Measurements from ENCODE around the gene CDC34.

The CDC34 gene

DNA sequence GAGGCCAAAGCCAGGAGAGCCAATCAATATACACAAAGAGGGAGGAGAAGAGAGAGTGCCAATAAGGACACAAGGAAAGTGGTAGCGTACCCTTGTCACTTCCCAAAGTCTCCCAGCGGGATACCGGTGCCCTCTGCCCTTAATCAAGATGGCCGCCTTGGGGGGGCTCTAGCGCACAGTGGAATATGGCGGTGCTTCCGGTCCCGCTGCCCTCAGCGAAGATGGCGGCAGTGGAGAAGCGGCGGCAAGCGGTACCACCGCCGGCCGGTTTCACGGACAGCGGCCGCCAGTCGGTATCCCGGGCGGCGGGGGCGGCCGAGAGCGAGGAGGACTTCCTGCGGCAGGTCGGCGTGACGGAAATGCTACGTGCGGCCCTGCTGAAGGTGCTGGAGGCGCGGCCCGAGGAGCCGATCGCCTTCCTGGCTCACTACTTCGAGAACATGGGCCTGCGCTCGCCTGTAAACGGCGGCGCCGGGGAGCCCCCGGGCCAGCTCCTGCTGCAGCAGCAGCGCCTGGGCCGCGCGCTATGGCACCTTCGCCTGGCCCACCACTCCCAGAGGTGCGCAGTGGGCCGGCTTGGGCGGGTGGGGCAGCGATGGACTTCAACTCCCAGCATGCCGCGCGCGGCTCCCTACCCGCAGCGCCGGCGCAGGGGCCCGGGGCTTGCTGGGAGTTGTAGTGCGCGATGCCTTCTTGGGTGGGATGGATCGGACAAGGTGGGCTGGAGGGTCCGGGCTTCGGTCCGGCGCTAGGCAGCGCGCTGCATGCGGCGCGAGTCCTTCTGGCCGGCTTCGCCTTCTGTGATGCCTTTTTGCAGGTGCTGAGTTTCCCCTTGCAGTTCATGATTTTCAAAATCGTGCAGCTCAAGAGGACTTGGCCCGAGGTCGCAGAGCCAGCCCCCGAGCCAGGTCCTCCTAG lies 24.0 kb upstream of the CDC34 start, which contains the start of gene TPGS1:
TPGS1 (plus strand) TSS at position 212 of the 918 bp plus-strand sequence; CDS start at position 222, 10 bp downstream.
- TF ChIP-seq, protein P1, sequence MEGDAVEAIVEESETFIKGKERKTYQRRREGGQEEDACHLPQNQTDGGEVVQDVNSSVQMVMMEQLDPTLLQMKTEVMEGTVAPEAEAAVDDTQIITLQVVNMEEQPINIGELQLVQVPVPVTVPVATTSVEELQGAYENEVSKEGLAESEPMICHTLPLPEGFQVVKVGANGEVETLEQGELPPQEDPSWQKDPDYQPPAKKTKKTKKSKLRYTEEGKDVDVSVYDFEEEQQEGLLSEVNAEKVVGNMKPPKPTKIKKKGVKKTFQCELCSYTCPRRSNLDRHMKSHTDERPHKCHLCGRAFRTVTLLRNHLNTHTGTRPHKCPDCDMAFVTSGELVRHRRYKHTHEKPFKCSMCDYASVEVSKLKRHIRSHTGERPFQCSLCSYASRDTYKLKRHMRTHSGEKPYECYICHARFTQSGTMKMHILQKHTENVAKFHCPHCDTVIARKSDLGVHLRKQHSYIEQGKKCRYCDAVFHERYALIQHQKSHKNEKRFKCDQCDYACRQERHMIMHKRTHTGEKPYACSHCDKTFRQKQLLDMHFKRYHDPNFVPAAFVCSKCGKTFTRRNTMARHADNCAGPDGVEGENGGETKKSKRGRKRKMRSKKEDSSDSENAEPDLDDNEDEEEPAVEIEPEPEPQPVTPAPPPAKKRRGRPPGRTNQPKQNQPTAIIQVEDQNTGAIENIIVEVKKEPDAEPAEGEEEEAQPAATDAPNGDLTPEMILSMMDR (IDR thresholded peaks at IDR 0.05; ENCODE audit: insufficient read depth, low read depth, low read length, missing control alignments): no peak
- DNase-seq (ENCODE audit: low read depth): peak; percentile 89
- peak within 1 kb of the TSS; percentile 68 for H3K4me3 ChIP-seq (ENCODE audit: low read depth, low read length)

DNA sequence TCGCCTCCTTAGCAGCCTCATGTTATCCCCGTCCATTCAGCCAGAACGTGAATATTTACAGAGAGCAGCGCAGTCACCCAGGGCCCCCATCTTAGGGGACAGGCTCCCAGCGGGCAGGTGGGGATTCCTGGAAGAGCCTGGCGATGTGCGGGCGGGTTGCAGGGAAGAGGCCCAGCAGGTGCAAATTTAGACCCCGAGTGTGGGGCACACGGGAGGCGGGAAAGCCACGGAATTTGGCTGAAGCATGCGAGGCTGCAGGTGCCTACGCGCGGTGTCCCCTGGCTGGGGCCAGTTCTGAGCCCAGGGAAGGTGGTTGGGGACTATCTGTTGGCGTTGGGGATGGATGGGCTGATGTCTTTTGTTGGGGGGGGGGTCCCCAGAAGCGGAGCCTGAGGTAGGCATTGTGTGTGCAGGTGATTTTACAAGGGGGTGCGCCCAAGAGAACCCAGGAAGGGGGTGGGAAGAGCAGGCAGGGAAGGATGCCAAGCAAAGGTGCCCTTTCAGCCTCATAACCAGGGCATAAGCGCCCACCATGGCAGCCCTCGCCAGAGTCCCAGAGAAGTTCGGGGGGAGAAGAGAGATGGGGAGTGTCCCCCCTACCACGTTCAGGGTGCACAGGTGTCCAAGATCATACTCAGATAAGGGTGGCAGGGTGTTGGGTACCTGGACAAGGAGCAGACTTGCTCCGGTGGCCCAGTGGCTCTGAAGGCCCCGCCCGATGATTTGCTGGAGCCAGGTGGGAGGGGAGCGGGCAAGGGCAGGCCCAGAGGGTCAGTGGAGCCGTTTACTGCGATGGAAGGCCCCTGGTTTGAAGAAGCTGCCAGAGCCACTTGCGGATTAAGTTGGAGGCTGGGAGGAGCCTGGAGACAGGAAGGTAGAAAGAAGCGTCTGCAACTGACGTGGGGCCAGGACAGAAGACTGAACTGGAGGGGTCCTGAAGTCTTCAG lies 23.1 kb upstream of the CDC34 start:
- TF ChIP-seq, protein P1 (IDR thresholded peaks at IDR 0.05; ENCODE audit: insufficient read depth, low read depth, low read length, missing control alignments): no peak
- peak overlapping the region; percentile 68 for H3K4me3 ChIP-seq (ENCODE audit: low read depth, low read length)
- no peak for DNase-seq (ENCODE audit: low read depth)

DNA sequence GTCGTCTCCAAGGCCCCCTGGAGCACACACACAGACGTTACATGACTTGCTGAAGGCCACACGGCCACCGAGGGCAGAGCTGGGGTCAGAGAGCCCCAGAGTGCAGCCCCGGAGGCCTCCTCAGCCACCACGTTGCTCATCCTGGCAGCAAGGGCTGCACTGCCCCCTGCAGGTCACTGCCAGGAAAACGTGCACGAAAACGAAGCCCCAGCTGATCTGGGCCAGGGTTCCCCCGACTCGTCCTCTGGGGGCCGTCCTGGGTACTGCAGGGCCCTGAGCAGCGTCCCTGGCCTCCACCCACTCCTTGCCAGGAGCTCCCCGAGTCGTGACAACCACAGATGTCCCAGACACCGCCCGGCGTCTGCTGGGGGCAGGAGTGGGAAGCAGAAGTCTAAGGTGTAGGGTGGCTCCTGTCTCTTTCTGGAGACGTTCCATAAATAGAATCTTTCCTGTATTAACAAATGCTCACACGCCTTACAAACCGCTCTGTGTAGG lies 20.9 kb upstream of the CDC34 start:
- H3K4me3 ChIP-seq (ENCODE audit: low read depth, low read length): no peak overlapping the region

DNA sequence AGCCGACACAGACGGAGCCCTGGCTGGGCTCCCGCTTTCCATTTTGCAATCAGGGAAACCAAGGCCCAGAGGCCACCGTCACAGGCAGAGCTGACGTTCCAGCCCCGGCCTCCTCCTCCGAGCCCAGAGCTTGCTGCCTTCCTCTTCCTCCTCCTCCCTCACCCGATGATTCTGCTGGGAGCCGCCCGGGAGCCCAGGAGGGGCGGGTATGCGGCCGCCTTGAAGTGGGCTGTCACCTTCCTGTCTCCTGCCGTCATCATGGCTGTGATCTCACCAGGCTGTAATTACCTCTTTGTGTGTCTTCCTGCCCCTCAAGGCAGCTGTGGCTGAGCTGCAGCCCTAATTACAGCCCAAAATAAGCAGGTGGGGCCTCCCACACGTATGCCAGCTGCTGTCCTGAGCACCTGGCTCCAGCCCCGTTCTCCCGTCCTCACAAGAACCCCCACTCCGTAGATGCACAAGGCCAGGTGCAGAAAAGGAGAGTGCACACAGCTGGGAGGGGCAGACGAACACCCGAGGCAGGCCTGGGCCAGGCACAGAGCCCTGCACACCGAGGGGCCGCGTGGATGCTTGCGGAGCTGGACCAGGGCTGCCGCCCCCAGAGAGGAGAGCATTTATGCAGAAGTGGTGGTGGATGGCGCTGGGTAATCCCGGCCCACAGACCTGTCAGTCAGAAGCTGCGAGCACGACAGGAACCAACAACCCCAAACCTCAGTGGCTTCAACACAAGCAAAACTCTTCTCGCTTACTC lies 20.3 kb upstream of the CDC34 start:
- no peak overlapping the region for H3K4me3 ChIP-seq (ENCODE audit: low read depth, low read length)
- no peak for DNase-seq (ENCODE audit: low read depth)
- TF ChIP-seq, protein P1 (IDR thresholded peaks at IDR 0.05; ENCODE audit: insufficient read depth, low read depth, low read length, missing control alignments): no peak

More for the DNA sequence above, 20.9 kb upstream of the CDC34 start:
- DNase-seq (ENCODE audit: low read depth): peak; percentile 94
- TF ChIP-seq, protein P1 (IDR thresholded peaks at IDR 0.05; ENCODE audit: insufficient read depth, low read depth, low read length, missing control alignments): peak; percentile 99

DNA sequence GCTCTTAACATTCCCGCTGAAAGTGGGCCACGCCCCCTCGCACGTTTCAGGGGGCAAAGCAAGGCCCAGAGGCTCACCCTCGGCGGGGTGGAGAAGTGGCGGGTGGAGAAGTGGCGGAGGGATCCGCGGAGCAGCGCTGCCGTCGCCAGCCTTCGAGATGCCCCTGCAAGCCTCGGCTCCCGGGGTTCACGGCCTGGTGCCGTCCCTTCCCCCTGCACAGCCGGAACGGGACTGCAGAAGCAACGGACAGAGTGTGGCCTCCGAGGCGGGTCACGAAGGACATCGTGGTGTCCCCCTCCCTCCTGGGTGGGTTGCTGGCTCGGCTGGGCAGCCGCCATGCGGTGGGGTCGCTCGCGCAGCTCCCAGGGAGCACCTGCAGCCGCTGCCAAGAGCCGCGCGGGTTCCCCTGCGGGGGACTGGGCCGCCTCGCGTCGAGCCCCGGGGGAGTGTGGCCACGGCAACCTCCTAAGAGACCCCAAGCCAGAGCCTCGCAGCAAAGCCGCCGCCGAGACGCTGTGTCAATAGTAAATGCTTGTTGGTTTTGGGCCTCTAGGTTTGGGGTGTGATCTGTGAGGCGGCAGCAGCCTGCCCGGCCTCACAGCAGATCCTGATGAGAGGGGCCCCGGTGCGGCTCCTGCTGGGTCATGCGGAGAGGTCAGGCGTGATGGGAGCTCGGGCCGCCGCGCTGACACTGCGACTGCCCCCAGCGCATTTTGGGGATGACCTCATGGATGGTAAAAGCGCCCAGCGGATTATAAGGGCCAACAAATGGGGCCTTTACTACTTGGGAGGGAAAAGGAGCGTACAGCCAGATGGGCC lies 18.8 kb upstream of the CDC34 start:
- TF ChIP-seq, protein P1 (IDR thresholded peaks at IDR 0.05; ENCODE audit: insufficient read depth, low read depth, low read length, missing control alignments): no peak
- H3K4me3 ChIP-seq (ENCODE audit: low read depth, low read length): no peak overlapping the region
- no peak for DNase-seq (ENCODE audit: low read depth)
